Measurements from ENCODE around the gene STIM2.

DNA sequence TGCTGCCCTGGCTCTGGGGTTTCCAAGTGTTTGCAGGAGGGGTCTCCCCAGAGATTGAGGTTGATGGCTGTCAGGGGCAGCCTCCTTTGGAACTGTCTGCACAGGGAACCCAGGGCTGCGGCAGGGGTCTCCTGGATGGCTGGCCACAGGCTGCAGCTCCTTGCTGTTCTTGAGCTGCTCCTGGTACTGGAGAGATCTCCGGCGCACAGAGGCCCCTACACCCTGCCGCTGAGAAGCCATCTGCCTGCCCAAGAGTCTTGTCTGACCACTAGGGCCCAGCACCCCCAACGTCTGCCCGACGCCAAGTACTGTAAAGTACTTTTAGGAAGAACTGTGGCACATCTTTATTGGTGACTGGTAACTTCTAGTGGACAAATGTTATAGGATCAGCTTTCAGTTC is 13.5 kb downstream of the STIM2 start:
- TF ChIP-seq, protein P1, sequence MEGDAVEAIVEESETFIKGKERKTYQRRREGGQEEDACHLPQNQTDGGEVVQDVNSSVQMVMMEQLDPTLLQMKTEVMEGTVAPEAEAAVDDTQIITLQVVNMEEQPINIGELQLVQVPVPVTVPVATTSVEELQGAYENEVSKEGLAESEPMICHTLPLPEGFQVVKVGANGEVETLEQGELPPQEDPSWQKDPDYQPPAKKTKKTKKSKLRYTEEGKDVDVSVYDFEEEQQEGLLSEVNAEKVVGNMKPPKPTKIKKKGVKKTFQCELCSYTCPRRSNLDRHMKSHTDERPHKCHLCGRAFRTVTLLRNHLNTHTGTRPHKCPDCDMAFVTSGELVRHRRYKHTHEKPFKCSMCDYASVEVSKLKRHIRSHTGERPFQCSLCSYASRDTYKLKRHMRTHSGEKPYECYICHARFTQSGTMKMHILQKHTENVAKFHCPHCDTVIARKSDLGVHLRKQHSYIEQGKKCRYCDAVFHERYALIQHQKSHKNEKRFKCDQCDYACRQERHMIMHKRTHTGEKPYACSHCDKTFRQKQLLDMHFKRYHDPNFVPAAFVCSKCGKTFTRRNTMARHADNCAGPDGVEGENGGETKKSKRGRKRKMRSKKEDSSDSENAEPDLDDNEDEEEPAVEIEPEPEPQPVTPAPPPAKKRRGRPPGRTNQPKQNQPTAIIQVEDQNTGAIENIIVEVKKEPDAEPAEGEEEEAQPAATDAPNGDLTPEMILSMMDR (IDR thresholded peaks at IDR 0.05; ENCODE audit: low read length) = no peak
- no peak for TF ChIP-seq EZH2 (IDR thresholded peaks at IDR 0.05; ENCODE audit: borderline replicate concordance, low read length)

Data from OCI-LY1 (cell line).